Smooth muscle cell (in vitro differentiated cells): Measurements from ENCODE around the gene MRM1. TPM values are rescaled to one million over a fixed set of nuclear protein-coding genes. Genes with fewer than 3 reads are reported as not detected.

Experiments
- DNase-seq: peaks from one replicate; lab custom pipeline; 2025; ENCODE audit not compliant: unreplicated experiment; lab: John Stamatoyannopoulos, UW
- H2AFZ ChIP-seq: fragments of 200-600 bp; sonication (generic); 2 replicates; pipeline ENCODE4 v1.6.0; 2016; ENCODE audit warnings: antibody characterized with exemption, low read depth, mild to moderate bottlenecking
- H3F3A ChIP-seq: fragments of 200-600 bp; sonication (generic); 2 replicates; pipeline ENCODE4 v1.6.0; 2017; ENCODE audit warnings: antibody characterized with exemption, low read depth
- H3K27ac ChIP-seq: fragments of 200-600 bp; sonication (generic); 2 replicates; pipeline ENCODE4 v1.5.1; 2016; ENCODE audit warnings: low read depth, mild to moderate bottlenecking
- H3K27me3 ChIP-seq: fragments of 200-600 bp; sonication (generic); 2 replicates; pipeline ENCODE4 v1.6.1; 2016; ENCODE audit warnings: low read depth, mild to moderate bottlenecking
- H3K36me3 ChIP-seq: fragments of 200-600 bp; sonication (generic); 2 replicates; pipeline ENCODE4 v1.5.1; 2016; ENCODE audit warnings: low read depth
- H3K4me1 ChIP-seq: fragments of 200-600 bp; sonication (generic); 2 replicates; pipeline ENCODE4 v1.5.1; 2016; ENCODE audit warnings: low read depth
- H3K4me2 ChIP-seq: fragments of 200-600 bp; sonication (generic); 2 replicates; pipeline ENCODE4 v1.6.0; 2016; ENCODE audit warnings: mild to moderate bottlenecking
- H3K4me3 ChIP-seq: fragments of 200-600 bp; sonication (generic); 2 replicates; pipeline ENCODE4 v1.5.1; 2016; ENCODE audit warnings: mild to moderate bottlenecking
- H3K79me2 ChIP-seq: fragments of 200-600 bp; sonication (generic); 2 replicates; pipeline ENCODE4 v1.6.0; 2016; ENCODE audit warnings: low read depth, mild to moderate bottlenecking
- H3K9ac ChIP-seq: fragments of 200-600 bp; sonication (generic); 2 replicates; pipeline ENCODE4 v1.6.0; 2016; ENCODE audit warnings: low read depth
- H3K9me3 ChIP-seq: fragments of 200-600 bp; sonication (generic); replicated peaks from 2 replicates; pipeline ENCODE4 v1.5.1; 2016; ENCODE audit warnings: low read depth
- H4K20me1 ChIP-seq: fragments of 200-600 bp; sonication (generic); 2 replicates; pipeline ENCODE4 v1.6.0; 2016; ENCODE audit warnings: low read depth
- WGBS: methylation state at CpG from one replicate; pipeline ENCODE4 v1.1.7; 2016; ENCODE audit warnings: low lambda C conversion rate; 5-methylcytosine and 5-hydroxymethylcytosine counted together
- polyA plus RNA-seq: library from polyadenylated mRNA; unstranded; fragments of >200 nt; fragmentation: Nextera tagmentation; extraction: Ambion mirVana; gene quantifications from 2 replicates; pipeline ENCODE4 v1.2.1, GENCODE V29; 2016
- total RNA-seq: library from RNA; depleted of rRNA; stranded (reverse); fragments of >200 nt; gene quantifications from 2 replicates; pipeline ENCODE4 v1.2.3, GENCODE V29; 2014
- TF ChIP-seq, protein P1 (sequence below): fragments of 200-600 bp; sonication (generic); IDR thresholded peaks from 2 replicates; pipeline ENCODE4 v1.5.1; 2017; ENCODE audit warnings: borderline replicate concordance, mild to moderate bottlenecking, antibody characterized with exemption; ENCODE audit not compliant: insufficient read depth, poor library complexity, severe bottlenecking

MRM1 gene
- total and polyA plus RNA-seq, 2 experiments from 2014 or later, result 1.7 to 2.2 TPM

- H3K9ac ChIP-seq, result no peak overlapping the region
- no peak overlapping the region for H3K27ac ChIP-seq
- H3K36me3 ChIP-seq, result peaks cover 17% of the 10 kb centered on the region
- 100% methylated on average over 2 of the region's 2 CpGs for WGBS
- DNase-seq, result no peak
- H3K9me3 ChIP-seq, result no peaks in the 10 kb centered on the region
- H3K4me2 ChIP-seq, result no peak overlapping the region
- H2AFZ ChIP-seq, result no peak overlapping the region
- H3K79me2 ChIP-seq, result peaks cover 8% of the 10 kb centered on the region
- H4K20me1 ChIP-seq, result peaks cover 90% of the 10 kb centered on the region
- H3K27me3 ChIP-seq, result no peaks in the 10 kb centered on the region
- TF ChIP-seq, protein P1, sequence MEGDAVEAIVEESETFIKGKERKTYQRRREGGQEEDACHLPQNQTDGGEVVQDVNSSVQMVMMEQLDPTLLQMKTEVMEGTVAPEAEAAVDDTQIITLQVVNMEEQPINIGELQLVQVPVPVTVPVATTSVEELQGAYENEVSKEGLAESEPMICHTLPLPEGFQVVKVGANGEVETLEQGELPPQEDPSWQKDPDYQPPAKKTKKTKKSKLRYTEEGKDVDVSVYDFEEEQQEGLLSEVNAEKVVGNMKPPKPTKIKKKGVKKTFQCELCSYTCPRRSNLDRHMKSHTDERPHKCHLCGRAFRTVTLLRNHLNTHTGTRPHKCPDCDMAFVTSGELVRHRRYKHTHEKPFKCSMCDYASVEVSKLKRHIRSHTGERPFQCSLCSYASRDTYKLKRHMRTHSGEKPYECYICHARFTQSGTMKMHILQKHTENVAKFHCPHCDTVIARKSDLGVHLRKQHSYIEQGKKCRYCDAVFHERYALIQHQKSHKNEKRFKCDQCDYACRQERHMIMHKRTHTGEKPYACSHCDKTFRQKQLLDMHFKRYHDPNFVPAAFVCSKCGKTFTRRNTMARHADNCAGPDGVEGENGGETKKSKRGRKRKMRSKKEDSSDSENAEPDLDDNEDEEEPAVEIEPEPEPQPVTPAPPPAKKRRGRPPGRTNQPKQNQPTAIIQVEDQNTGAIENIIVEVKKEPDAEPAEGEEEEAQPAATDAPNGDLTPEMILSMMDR, result no peak
- H3F3A ChIP-seq, result peaks cover 37% of the 10 kb centered on the region
- H3K4me1 ChIP-seq, result no peaks in the 10 kb centered on the region
- H3K4me3 ChIP-seq, result no peak overlapping the region
These were observed 15.2 kb upstream of the MRM1 start for GRCh38 chr17:36586138-36586537.

DNA sequence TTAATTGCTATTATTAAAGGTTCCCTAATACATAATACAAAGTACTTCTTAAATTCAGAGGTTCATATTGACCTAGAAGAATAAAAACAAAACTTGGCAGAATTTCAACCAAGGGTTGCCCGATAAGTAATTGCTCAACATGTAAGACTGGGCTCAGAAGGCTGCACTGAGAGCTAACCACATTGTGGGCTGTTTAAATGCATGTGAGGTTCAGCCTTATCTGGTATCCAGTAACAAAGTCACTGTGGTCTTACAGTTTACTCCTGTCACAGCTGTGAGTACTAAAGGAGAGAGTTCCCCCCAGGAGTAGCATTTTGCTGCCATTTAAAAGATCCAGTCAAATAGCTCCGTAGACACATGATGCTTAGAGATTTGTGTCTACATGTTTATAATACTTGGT lies 11.3 kb upstream of the MRM1 start:
- peaks cover 8% of the 10 kb centered on the region for H3K79me2 ChIP-seq
- no peak overlapping the region for H3K27ac ChIP-seq
- no peak overlapping the region for H2AFZ ChIP-seq
- DNase-seq, result no peak
- H3K9me3 ChIP-seq, result no peaks in the 10 kb centered on the region
- H3K4me2 ChIP-seq, result no peak overlapping the region
- peaks cover 40% of the 10 kb centered on the region for H3F3A ChIP-seq
- TF ChIP-seq, protein P1, result no peak
- H3K4me3 ChIP-seq, result no peak overlapping the region
- 57% methylated on average over 2 of the region's 2 CpGs for WGBS
- H3K4me1 ChIP-seq, result peaks cover 15% of the 10 kb centered on the region
- H3K36me3 ChIP-seq, result peaks cover 13% of the 10 kb centered on the region
- H4K20me1 ChIP-seq, result peaks cover 60% of the 10 kb centered on the region
- no peaks in the 10 kb centered on the region for H3K27me3 ChIP-seq
- no peak overlapping the region for H3K9ac ChIP-seq

GRCh38 chr17:36591434-36592315 lies 9.7 kb upstream of the MRM1 start, which contains the start of gene DHRS11:
Gene DHRS11 (plus strand): TSS chr17:36591879. CDS start chr17:36592010, 131 bp downstream.
- Histone ChIP-seq H2AFZ (no peak within 1 kb of the TSS), H3K27me3 (no peaks in the 10 kb centered on the region), H3F3A (peaks cover 31% of the 10 kb centered on the region), H3K36me3 (no peaks in the 10 kb centered on the region), H3K79me2 (no peaks in the 10 kb centered on the region), H3K4me1 (peaks cover 15% of the 10 kb centered on the region), H3K9ac (peak within 1 kb of the TSS; percentile 63), H3K9me3 (no peaks in the 10 kb centered on the region), H4K20me1 (peaks cover 44% of the 10 kb centered on the region), H3K4me2 (peak within 1 kb of the TSS; percentile 89), H3K27ac (peak within 1 kb of the TSS; percentile 16), H3K4me3 (peak within 1 kb of the TSS; percentile 80)
- 10% methylated on average over 29 of the region's 87 CpGs for WGBS
- TF ChIP-seq, protein P1, result no peak
- DNase-seq, result peak; percentile 48

- Histone ChIP-seq H3K36me3 (no peaks in the 10 kb centered on the region), H3K9ac (peak overlapping the region; percentile 63), H2AFZ (no peak overlapping the region), H3K79me2 (no peaks in the 10 kb centered on the region), H3K4me2 (peak overlapping the region; percentile 89), H3K27ac (no peak overlapping the region), H3K4me1 (peaks cover 15% of the 10 kb centered on the region), H3K9me3 (no peaks in the 10 kb centered on the region), H3K27me3 (no peaks in the 10 kb centered on the region), H4K20me1 (peaks cover 39% of the 10 kb centered on the region), H3K4me3 (peak overlapping the region; percentile 80), H3F3A (peaks cover 31% of the 10 kb centered on the region)
- TF ChIP-seq, protein P1, result no peak
- DNase-seq, result no peak
- 4% methylated on average over 8 of the region's 20 CpGs for WGBS
These were observed 9.1 kb upstream of the MRM1 start for GRCh38 chr17:36592316-36592715.
